SK-N-SH treated with all-trans-retinoic acid at 6 μM for 48 hours (cell line): ENCODE results near the gene RAB31.

ENCODE experiments used
- PPARA ChIP-seq: fragments of 250-450 bp; sonication (Bioruptor Pico); IDR thresholded peaks from 2 replicates; pipeline ENCODE4 v1.5.0; 2020; ENCODE audit warnings: mild to moderate bottlenecking, borderline replicate concordance
- ZNF8 ChIP-seq: fragments of 450-650 bp; formaldehyde crosslinking; IDR thresholded peaks from 2 replicates; pipeline ENCODE4 v1.5.0; 2020; ENCODE audit warnings: mild to moderate bottlenecking, moderate library complexity

- no peak for TF ChIP-seq PPARA (CRISPR knock-in tag)
- TF ChIP-seq ZNF8 (CRISPR knock-in tag): no peak
Measured at GRCh38 chr18:9861157-9861556, 153.1 kb downstream of the RAB31 start.
